ENCODE results near the gene SMKR1.
"Not testable (repeated sequence)": the region's sequence is repeated elsewhere in the genome, so short reads cannot be mapped to it uniquely, and the experiment has no call there.

SMKR1 gene

DNA sequence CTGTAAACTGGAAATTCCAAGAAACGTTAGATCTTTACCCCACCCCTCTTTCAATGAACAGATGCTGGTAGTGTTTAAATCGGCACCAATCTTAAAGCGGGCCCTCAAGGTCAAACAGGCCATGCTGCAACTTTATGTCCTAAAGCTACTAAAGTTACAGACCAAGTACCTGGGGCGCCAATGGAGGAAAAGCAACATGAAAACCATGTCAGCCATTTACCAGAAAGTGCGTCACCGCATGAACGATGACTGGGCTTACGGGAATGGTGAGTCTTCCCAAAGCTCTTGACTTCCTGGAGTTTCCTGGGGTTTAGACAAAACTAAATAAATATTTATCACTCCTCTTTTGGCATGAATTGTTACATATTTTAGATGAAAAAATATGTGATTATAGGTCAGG, 19.6 kb upstream of the SMKR1 start:
- no peak for DNase-seq (ENCODE audit: low read depth in 2 of 2)

DNA sequence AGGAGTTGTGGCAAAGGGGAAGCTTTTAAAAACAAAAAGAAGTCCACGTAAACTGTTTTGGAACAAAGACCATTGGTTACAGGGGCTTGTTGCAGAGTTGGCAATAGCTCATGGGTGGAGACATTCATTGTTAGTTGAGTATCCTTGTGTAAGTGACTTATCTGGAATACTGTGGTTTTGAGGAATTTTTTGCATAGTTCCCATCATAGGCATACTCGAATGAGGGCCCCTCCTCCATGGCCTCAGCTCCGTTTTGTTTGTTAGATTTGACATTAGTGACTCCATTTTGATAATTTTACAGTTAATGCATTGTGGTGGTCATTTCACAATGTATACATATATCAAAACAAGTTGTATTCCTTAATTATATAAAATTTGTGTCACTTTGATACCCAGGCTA, 12.8 kb upstream of the SMKR1 start:
- DNase-seq (ENCODE audit: low read depth in 2 of 2), result no peak

DNA sequence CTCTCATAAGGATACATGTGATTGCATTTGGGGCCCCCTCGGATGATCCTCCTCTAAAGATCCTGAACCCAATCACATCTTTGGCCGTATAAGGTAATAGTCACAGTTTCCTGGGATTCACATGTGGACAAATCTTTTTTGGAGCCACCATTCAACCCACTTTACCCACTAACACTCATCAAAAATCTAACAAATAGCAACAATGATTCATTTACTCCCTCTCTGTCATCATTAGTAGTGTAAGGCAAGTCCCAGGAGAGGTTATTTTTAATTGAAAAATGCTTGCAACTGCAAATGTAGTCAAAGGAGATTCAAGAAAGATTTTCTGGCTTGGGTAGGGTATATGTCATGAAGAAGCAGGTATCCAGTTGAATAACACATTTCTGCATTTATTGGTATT, 9.9 kb upstream of the SMKR1 start:
- no peak for DNase-seq (ENCODE audit: low read depth in 2 of 2)

DNA sequence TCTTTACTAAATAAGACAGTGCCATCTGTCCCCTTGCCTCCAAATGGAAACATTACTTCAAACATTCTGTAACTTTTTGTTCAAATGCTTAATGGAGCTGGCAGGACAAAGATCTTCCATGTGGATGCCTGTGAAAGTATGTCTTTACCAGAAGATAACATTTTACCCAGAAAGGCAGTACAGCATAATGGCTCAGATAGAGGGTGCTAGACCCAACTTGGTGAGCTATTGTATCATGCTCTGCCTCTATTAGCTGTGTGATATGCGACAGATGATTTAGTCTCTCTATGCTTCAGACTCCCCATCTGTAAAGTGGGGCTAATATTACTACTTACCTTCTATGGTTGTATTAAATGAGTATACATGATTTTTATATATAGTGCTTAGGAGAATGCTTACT, 8.8 kb upstream of the SMKR1 start:
- DNase-seq (ENCODE audit: low read depth in 2 of 2), result no peak

GRCh38 chr7:129494041-129494440, 8.3 kb upstream of the SMKR1 start:
- DNase-seq (ENCODE audit: low read depth in 2 of 2), result no peak

DNA sequence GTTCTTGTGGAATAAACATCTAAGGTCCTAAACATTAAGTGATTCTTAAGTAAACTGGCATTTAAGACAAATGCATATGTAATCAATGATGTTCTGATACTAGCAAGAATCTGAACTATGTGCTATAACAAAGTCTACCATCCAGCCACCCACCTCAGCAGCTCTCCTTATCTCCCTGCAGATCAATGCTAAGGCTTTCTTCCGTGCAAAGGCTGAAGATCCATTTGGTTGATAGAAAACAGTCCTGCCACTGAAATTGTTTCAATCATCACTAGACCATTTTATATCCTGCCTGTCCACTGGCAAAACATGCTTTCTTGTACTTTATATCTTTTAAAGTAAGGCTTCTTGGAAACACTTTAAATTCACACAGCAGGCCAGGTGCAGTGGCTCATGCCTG, 6.3 kb upstream of the SMKR1 start:
- DNase-seq (ENCODE audit: low read depth in 2 of 2), result no peak

GRCh38 chr7:129496653-129497052, 5.7 kb upstream of the SMKR1 start:
- no peak for DNase-seq (ENCODE audit: low read depth in 2 of 2)

DNA sequence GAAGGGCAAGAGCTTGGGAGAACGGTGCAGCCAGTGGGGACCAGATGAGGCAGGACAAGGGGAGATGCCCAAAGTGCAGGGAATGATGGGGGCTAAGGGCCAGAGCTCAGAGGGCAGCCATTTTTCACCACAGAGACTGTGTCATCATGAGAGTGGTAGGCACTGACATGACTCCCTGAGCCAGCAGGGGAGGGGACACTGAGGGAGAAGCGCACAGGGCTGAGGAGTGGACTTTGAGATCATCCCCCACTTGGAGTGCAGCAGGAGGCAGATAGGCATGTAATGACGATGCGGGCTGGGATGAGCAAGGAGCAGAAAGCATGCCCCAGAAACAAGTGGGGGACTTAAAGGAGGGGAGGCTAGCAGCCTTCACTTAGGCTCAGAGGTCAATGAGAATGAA, 5.2 kb upstream of the SMKR1 start:
- no peak for DNase-seq (ENCODE audit: low read depth in 2 of 2)

DNA sequence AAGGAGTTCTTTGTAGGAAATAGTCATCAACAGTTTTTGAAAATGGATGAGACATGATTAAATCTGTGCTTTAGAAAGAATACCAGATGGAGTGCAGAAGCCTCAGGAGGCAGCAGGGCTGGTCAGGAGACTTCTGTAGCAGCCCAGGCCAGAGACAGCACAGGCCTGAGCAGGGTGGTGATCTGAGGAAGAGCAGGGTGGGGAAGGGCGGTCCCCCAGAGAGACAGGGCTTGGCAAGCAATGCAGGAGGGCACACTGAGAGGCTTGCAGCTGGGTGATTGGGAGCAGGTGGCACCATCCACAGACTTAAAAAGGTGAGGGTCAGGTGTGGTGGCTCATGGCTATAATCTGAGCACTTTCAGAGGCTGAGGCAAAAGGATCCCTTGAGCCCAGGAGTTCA, 4.3 kb upstream of the SMKR1 start:
- no peak for DNase-seq (ENCODE audit: low read depth in 2 of 2)

DNA sequence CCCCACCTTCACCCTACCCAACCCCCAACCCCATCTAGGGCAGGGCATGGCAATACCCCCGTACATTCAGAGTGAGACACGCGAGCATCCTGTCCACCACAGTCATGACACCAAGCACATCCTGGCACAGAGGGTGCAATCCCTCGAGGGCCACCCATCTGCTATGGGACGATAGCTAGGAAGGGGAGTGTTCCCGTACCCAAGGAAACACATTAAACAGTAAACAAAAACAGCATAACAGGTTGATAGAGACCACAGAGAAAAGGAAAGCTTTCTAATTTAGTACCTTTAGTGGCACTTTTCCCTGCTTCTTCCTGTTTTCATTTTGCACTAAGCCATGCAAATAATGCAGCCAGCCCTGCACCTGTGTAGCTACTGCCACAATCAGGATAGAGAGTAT, 2.3 kb upstream of the SMKR1 start:
- no peak for DNase-seq (ENCODE audit: low read depth in 2 of 2)

DNA sequence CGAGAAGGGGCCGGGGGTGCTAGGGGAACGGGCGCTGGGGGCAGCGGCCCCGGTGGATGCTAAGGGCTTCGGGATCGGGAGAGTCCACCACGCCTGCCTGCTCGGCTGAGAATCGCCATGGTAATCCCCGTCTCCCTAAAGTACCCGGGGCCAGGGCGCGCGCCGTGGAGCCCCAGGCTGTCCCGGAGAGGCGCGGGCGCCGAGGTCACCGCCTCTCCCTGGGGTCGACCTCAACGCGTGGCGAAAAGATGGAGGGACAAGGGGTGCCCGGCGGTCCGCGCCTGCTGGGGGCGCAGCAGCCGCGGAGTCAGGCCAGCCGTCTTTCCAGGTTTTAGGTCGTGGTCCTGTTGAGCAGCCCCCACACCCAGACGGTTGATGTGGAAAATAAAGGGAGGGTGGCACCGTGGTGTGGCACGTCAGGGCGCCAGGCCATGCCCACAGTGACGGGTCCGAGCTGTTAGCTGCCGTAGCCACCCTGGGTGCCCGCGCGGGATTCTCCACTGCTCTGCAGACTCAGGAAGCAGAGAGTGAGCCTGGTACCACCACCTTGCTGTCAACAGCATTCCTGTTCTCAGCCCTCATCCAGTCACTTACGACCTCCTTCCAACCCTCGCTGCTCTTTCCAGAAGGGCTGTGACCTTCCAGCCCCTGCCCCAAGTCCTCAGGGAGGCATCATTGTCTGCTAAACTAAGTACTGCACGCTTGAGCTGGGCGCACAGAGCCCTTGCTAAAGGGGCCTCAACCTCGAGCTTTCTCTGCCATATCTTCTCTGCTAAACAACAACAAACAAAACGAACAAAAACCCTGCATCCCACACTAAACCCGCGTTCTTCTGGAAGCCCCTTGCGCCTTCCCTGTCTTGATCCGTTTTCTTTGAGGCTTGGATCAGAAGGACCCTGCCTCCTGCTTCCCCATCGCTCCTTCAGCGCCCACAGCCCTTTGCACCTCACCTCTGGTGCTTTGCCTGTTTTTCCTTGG, 666 bp downstream of the SMKR1 start:
- DNase-seq (ENCODE audit: low read depth in 2 of 2), result no peak

- DNase-seq (ENCODE audit: low read depth in 2 of 2), result no peak
Observed at GRCh38 chr7:129503725-129504124, 1.4 kb downstream of the SMKR1 start.

- no peak for DNase-seq (ENCODE audit: low read depth in 2 of 2)
Observed at GRCh38 chr7:129512192-129512591, 9.9 kb downstream of the SMKR1 start.

GRCh38 chr7:129513546-129513945, 11.2 kb downstream of the SMKR1 start:
- DNase-seq (ENCODE audit: low read depth in 2 of 2), result no peak

GRCh38 chr7:129514683-129515082, 12.4 kb downstream of the SMKR1 start:
- DNase-seq (ENCODE audit: low read depth in 2 of 2), result no peak

GRCh38 chr7:129515381-129515780, 13.1 kb downstream of the SMKR1 start:
- DNase-seq (ENCODE audit: low read depth in 2 of 2), result no peak

GRCh38 chr7:129517931-129518330, 15.6 kb downstream of the SMKR1 start:
- DNase-seq (ENCODE audit: low read depth in 2 of 2), result no peak

GRCh38 chr7:129519464-129519863, 17.1 kb downstream of the SMKR1 start:
- DNase-seq (ENCODE audit: low read depth in 2 of 2), result no peak

DNA sequence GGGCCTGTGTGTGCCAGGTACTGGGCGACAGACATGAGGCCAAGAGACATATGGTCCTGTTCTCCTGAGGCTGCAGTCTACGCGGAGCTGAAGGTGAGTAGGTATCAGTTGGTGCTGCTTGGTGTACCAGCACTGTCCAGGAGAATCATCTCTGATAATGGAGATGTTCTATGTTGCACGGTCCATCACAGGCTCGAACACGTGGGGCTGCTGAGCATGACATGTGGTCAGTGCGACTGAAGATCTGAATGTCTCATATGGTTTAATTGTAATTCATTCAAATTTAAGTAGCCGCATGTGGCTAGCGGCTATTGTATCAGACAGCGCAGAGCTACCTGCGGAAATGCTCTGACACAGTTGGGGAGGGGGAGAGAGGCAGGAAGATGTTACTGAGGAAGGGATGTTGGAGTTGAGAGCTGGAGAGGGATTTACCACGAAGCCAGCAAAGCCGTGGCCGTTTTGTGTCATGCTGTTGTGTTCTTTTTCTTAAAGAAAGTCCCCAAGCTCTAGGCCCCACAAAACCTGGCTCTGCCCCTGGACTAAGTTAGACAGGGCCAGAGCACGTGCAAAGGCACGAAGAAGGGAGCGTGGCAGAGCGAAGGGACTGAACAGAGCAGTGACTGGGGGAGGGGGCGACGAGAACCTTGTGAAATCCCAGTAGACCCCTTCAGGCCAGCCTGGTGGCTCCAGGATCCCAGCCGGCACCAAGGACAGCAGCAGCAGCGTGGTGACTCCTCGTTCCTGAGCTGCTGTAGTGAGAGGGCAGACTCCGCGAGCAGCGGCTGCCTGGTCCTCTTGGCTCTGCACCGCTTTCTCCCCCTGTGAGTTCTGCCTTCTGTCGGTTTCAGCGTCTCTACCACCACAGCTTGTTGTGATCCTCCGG, 20.0 kb downstream of the SMKR1 start:
- no peak for DNase-seq (ENCODE audit: low read depth in 2 of 2)

DNA sequence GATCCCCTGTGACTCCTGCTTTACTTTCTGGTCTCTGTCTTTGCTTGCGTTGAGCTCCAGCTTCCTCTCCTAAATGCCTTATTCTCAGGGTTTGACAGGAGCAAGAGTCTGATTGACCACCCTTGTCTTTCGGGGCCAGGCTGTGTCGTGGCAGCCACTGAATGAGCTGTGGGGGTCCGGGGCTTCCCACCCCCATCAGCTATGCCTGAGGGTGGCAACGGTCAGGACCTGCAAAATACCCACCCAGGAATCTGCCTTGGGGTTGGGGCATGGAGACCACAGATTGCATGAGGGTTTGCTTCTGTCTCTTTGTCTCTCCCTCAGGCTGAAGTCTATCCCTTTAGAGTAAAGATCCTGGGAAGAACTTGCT, 20.6 kb downstream of the SMKR1 start:
- no peak for DNase-seq (ENCODE audit: low read depth in 2 of 2)

GRCh38 chr7:129523924-129524323, 21.6 kb downstream of the SMKR1 start:
- DNase-seq (ENCODE audit: low read depth in 2 of 2), result no peak

DNA sequence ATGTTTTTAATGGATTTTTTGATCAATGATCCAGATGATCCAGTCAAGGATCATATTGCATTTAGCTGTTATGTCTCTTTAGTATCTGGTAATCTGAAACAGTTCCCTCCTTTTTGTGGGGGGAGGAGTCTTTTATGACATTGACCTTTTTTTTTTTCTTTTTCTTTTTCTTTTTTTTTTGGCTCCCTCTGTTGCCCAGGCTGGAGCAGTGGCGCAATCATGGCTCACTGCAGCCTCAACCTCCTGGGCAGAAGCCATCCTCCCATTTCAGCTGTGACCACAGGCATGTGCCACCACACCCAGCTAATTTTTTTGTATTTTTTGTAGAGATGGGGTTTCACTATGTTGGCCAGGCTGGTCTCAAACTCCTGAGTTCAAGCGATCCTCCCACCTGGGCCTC, 22.1 kb downstream of the SMKR1 start:
- DNase-seq (ENCODE audit: low read depth in 2 of 2), result not testable (repeated sequence)
